Subcutaneous abdominal adipose tissue (tissue), 5 donors: ENCODE data around the gene CHST9.

Experiments
- H3K27ac ChIP-seq: one replicate; pipeline ENCODE4 v1.7.0; 2013; ENCODE audit warnings: low read depth, mild to moderate bottlenecking, inconsistent platforms, low read length, moderate library complexity
- H3K27me3 ChIP-seq, 5 donors: one replicate each; pipeline ENCODE4 v1.7.0; 2013; ENCODE audit warnings: low read length in 5 of 5, inconsistent platforms in 1 of 5; ENCODE audit not compliant: control insufficient read depth in 5 of 5, insufficient read depth in 4 of 5
- H3K36me3 ChIP-seq, 5 donors: one replicate each; pipeline ENCODE4 v1.7.0; 2013; ENCODE audit warnings: low read length in 5 of 5; ENCODE audit not compliant: control insufficient read depth in 5 of 5, insufficient read depth in 5 of 5
- H3K4me1 ChIP-seq, 5 donors: one replicate each; pipeline ENCODE4 v1.7.0; 2013; ENCODE audit warnings: low read length in 5 of 5, mild to moderate bottlenecking in 3 of 5, moderate library complexity in 1 of 5; ENCODE audit not compliant: control insufficient read depth in 5 of 5, insufficient read depth in 5 of 5
- H3K4me3 ChIP-seq, 5 donors: one replicate each; pipeline ENCODE4 v1.7.0; 2013; ENCODE audit warnings: low read length in 5 of 5, low read depth in 1 of 5
- H3K9ac ChIP-seq, 5 donors: one replicate each; pipeline ENCODE4 v1.7.0; 2013; ENCODE audit warnings: low read length in 5 of 5, mild to moderate bottlenecking in 4 of 5, moderate library complexity in 3 of 5
- H3K9me3 ChIP-seq, 5 donors: one replicate each; pipeline ENCODE4 v1.7.0; 2013; ENCODE audit warnings: low read length in 5 of 5; ENCODE audit not compliant: control insufficient read depth in 5 of 5
- donor health status: healthy.
- donor health status: healthy.
- donor health status: healthy.
- donor health status: healthy.
- donor health status: healthy.

Gene CHST9

GRCh38 chr18:26965206-26965605, 219.9 kb downstream of the CHST9 start:
- Histone ChIP-seq H3K27ac (no peak overlapping the region), H3K9ac (no peak overlapping the region), H3K9me3 (no peaks in the 10 kb centered on the region), H3K4me1 (peaks cover 0 to 5% (median 3%) of the 10 kb centered on the region in 5 donors), H3K4me3 (no peak overlapping the region), H3K27me3 (no peaks in the 10 kb centered on the region), H3K36me3 (no peaks in the 10 kb centered on the region)

- Histone ChIP-seq H3K4me3 (no peak overlapping the region), H3K27ac (no peak overlapping the region)
Measured at GRCh38 chr18:26963292-26963691, 221.8 kb downstream of the CHST9 start.

GRCh38 chr18:26961839-26962238, 223.3 kb downstream of the CHST9 start:
- Histone ChIP-seq H3K27ac (no peak overlapping the region), H3K4me1 (peaks cover 0 to 8% (median 3%) of the 10 kb centered on the region in 5 donors)

More at GRCh38 chr18:26963292-26963691, 221.8 kb downstream of the CHST9 start:
- Histone ChIP-seq H3K9ac (no peak overlapping the region), H3K9me3 (no peaks in the 10 kb centered on the region), H3K27me3 (no peaks in the 10 kb centered on the region), H3K36me3 (no peaks in the 10 kb centered on the region), H3K4me1 (peaks cover 0 to 5% (median 3%) of the 10 kb centered on the region in 5 donors)

GRCh38 chr18:26960911-26961310, 224.2 kb downstream of the CHST9 start:
- no peak overlapping the region for H3K27ac ChIP-seq
- no peaks in the 10 kb centered on the region for H3K36me3 ChIP-seq

More at GRCh38 chr18:26961839-26962238, 223.3 kb downstream of the CHST9 start:
- Histone ChIP-seq H3K36me3 (no peaks in the 10 kb centered on the region), H3K9me3 (no peaks in the 10 kb centered on the region), H3K9ac (no peak overlapping the region), H3K4me3 (no peak overlapping the region), H3K27me3 (no peaks in the 10 kb centered on the region)

GRCh38 chr18:26956863-26957262, 228.2 kb downstream of the CHST9 start:
- Histone ChIP-seq H3K4me1 (peaks cover 0 to 12% (median 0%) of the 10 kb centered on the region in 5 donors), H3K27me3 (no peaks in the 10 kb centered on the region), H3K36me3 (no peaks in the 10 kb centered on the region), H3K4me3 (peak overlapping the region in 1 of 5 donors; percentile 17), H3K9ac (no peak overlapping the region), H3K27ac (no peak overlapping the region), H3K9me3 (no peaks in the 10 kb centered on the region)

More at GRCh38 chr18:26960911-26961310, 224.2 kb downstream of the CHST9 start:
- no peaks in the 10 kb centered on the region for H3K9me3 ChIP-seq
- peaks cover 0 to 12% (median 3%) of the 10 kb centered on the region in 5 donors for H3K4me1 ChIP-seq
- H3K9ac ChIP-seq = no peak overlapping the region
- H3K27me3 ChIP-seq = no peaks in the 10 kb centered on the region
- no peak overlapping the region for H3K4me3 ChIP-seq

GRCh38 chr18:26948703-26949102, 236.4 kb downstream of the CHST9 start:
- H3K9ac ChIP-seq = no peak overlapping the region
- H3K27me3 ChIP-seq = no peaks in the 10 kb centered on the region
- no peak overlapping the region for H3K4me3 ChIP-seq
- no peaks in the 10 kb centered on the region for H3K36me3 ChIP-seq
- no peaks in the 10 kb centered on the region for H3K9me3 ChIP-seq
- H3K27ac ChIP-seq = no peak overlapping the region
- H3K4me1 ChIP-seq = no peaks in the 10 kb centered on the region

- Histone ChIP-seq H3K9ac (no peak overlapping the region), H3K27ac (no peak overlapping the region), H3K4me1 (peaks cover 0 to 13% (median 5%) of the 10 kb centered on the region in 5 donors), H3K27me3 (no peaks in the 10 kb centered on the region), H3K4me3 (no peak overlapping the region), H3K36me3 (no peaks in the 10 kb centered on the region), H3K9me3 (no peaks in the 10 kb centered on the region)
Measured at GRCh38 chr18:26943906-26944305, 241.2 kb downstream of the CHST9 start.

- Histone ChIP-seq H3K27ac (no peak overlapping the region), H3K36me3 (no peaks in the 10 kb centered on the region), H3K4me1 (peaks cover 0 to 13% (median 5%) of the 10 kb centered on the region in 5 donors), H3K9ac (no peak overlapping the region), H3K27me3 (no peaks in the 10 kb centered on the region), H3K9me3 (no peaks in the 10 kb centered on the region), H3K4me3 (peak overlapping the region in 1 of 5 donors; percentile 42)
Measured at GRCh38 chr18:26941584-26941983, 243.5 kb downstream of the CHST9 start.

GRCh38 chr18:26940744-26941398, 244.2 kb downstream of the CHST9 start:
- H3K27ac ChIP-seq = no peak overlapping the region
- no peaks in the 10 kb centered on the region for H3K36me3 ChIP-seq
- peaks cover 0 to 13% (median 5%) of the 10 kb centered on the region in 5 donors for H3K4me1 ChIP-seq
- no peak overlapping the region for H3K9ac ChIP-seq
- no peaks in the 10 kb centered on the region for H3K27me3 ChIP-seq
- H3K9me3 ChIP-seq = no peaks in the 10 kb centered on the region
- H3K4me3 ChIP-seq = no peak overlapping the region

GRCh38 chr18:26931659-26932058, 253.4 kb downstream of the CHST9 start:
- Histone ChIP-seq H3K9ac (no peak overlapping the region), H3K27ac (no peak overlapping the region), H3K4me1 (no peaks in the 10 kb centered on the region), H3K9me3 (no peaks in the 10 kb centered on the region), H3K27me3 (no peaks in the 10 kb centered on the region), H3K36me3 (no peaks in the 10 kb centered on the region), H3K4me3 (no peak overlapping the region)
